C4-2B (cell line): Measurements from ENCODE around the gene DLGAP4.

Source experiments
- ZFX ChIP-seq: fragments of 450-650 bp; IDR thresholded peaks from 2 replicates; pipeline ENCODE4 v1.6.1; 2017
- TF ChIP-seq, protein P1 (sequence below): fragments of 450-650 bp; conservative IDR thresholded peaks from 2 replicates; pipeline ENCODE4 v1.5.1; 2017; ENCODE audit warnings: mild to moderate bottlenecking

DNA sequence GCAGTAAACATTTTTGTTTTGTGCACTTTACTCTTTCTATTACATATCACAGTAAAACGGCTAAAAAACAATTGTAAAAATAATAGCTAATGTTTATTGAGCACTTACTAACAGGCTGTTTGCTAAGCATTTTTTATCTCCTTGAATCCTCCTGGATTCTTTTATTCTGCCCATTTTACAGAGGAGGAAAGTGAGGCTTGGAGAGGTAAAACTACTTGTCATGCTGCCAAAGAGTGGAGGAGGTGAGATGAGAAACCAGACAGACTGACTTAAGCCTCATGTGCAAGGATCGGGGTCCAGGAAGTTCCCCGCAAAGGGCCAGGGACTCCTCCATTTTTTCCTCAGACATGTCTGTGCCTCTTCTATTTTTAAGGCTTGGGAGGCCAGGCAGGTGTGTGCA lies 63.6 kb downstream of the DLGAP4 start:
- TF ChIP-seq, protein P1, sequence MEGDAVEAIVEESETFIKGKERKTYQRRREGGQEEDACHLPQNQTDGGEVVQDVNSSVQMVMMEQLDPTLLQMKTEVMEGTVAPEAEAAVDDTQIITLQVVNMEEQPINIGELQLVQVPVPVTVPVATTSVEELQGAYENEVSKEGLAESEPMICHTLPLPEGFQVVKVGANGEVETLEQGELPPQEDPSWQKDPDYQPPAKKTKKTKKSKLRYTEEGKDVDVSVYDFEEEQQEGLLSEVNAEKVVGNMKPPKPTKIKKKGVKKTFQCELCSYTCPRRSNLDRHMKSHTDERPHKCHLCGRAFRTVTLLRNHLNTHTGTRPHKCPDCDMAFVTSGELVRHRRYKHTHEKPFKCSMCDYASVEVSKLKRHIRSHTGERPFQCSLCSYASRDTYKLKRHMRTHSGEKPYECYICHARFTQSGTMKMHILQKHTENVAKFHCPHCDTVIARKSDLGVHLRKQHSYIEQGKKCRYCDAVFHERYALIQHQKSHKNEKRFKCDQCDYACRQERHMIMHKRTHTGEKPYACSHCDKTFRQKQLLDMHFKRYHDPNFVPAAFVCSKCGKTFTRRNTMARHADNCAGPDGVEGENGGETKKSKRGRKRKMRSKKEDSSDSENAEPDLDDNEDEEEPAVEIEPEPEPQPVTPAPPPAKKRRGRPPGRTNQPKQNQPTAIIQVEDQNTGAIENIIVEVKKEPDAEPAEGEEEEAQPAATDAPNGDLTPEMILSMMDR = no peak
- TF ChIP-seq ZFX = no peak
